ENCODE data around the gene RAC2.
"Not testable (repeated sequence)": the region's sequence is repeated elsewhere in the genome, so short reads cannot be mapped to it uniquely, and the experiment has no call there.

The RAC2 gene

GRCh38 chr22:37234736-37235711 lies 9.0 kb downstream of the RAC2 start:
- no peak for DNase-seq (ENCODE audit: low spot score)

DNA sequence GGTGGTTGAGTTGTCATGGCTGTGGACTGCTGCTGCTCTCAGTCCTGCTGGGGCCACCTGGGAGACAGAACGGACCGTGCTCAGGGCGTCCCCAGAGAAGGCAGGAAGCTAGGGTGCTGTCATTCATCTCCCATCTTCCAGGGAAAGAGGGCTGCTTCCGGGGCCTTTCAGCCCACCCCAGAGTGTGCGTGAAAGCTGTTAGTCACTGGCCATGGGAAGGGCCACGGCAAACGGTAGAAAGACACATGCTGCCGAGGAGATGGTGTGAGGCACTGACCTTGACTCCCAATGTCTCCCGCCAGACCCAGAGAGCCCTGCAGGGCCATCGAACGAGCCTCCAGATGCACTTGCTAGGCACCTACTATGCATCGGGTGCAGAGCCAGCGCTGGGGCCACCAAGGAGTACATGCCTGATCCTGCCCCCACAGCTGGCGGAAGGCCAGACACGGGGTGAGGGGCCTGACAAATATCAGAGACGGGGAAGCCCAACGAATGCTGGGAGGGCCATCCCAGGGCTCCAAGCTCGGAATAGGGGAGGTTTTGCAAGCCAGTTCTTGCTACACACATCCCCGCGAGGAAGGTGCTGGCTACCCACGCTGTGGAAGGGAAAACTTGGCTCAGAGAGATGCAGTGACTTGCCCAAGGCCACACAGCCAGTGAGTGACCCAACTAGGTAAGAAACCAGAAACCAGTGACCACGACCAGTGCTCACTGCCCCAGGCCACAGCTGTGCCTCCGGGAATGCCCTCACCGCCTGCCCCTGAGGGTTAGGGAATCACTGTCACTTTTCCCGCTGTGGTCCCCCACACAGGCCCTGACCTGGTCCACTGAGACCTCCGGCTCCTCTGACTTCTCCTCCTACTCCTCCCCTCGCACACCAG lies 10.1 kb downstream of the RAC2 start:
- no peak for DNase-seq (ENCODE audit: low spot score)

GRCh38 chr22:37233371-37233750 lies 10.7 kb downstream of the RAC2 start:
- DNase-seq (ENCODE audit: low spot score), result not testable (repeated sequence)

GRCh38 chr22:37232140-37232998 lies 11.7 kb downstream of the RAC2 start:
- DNase-seq (ENCODE audit: low spot score), result no peak

DNA sequence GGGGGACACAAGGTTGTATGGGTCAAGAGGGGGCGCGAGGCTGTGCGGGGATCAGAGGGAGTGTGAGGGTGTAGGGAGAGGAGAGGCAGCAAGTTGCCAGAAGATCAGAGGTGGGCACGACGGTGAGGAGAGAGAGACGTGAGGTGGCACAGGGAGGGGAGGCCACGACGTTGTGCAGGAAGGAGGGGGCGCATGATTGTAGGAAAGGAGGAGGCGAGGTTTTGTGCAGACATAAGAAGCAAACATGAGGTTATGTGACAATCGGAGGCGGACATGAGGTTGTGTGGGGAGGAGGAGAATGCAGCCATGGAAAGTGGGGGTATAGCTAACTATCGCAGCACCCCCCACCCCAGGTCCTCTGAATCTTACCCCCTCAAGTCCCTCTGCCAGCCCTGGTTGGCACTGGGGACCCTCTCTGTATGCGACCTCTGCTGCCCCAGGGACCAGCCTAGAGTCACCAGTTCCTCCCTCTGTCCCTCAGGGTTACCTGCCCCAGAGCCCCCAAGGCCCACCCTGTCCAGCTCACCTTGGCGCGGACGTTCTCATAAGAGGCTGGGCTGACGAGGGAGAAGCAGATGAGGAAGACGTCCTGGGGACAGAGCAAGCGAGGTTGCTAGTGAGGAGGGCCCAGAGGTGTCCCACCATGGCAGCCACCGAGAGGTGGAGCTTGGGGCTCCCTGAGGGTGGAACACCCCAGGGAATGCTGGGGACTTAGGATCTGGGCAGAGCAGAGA lies 12.5 kb downstream of the RAC2 start:
- DNase-seq (ENCODE audit: low spot score), result no peak

GRCh38 chr22:37230673-37231405 lies 13.2 kb downstream of the RAC2 start:
- no peak for DNase-seq (ENCODE audit: low spot score)

DNA sequence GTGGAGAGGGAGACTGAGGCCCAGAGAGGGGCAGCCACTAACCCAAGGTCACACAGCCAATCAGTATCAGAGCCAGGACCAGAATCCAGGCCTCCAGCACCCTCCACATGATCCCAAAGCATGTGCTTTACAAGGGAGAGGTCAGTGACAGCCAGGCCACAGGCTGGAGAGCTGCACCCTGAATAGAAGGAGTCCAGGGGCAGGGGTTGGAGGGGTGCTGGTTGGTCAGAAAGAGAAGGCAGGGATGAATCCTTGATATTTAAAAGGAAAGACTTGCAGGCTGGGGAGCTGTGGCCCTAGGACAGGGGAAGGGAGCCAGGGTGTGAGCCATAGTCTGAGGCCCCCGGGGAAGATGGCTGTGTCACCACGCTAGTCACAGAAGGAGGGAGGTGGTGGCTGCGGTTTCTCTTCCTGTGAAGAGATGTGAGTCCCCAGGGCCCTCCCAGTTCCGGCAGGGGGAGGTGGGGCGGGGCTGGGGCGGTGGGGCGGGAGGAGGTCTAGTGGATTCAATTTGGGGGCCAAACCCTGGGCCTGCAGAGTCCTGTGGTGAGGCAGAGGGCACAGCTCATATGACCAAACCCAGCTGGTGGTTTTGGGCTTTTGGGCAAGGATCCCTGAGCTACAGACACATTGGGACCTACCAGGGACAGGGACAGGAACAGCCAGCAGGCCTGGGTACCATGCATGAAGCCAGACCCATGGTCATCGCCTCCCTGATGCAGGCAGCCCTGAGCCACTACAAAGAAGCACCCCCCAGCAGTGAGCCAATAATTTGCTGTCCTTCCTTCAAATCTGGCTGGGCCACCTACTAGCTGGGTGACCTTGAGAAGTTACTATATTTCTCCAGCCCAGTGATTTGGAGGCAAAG lies 14.0 kb downstream of the RAC2 start:
- no peak for DNase-seq (ENCODE audit: low spot score)

- no peak for DNase-seq (ENCODE audit: low spot score)
These were observed 14.9 kb downstream of the RAC2 start for GRCh38 chr22:37229012-37229804.

DNA sequence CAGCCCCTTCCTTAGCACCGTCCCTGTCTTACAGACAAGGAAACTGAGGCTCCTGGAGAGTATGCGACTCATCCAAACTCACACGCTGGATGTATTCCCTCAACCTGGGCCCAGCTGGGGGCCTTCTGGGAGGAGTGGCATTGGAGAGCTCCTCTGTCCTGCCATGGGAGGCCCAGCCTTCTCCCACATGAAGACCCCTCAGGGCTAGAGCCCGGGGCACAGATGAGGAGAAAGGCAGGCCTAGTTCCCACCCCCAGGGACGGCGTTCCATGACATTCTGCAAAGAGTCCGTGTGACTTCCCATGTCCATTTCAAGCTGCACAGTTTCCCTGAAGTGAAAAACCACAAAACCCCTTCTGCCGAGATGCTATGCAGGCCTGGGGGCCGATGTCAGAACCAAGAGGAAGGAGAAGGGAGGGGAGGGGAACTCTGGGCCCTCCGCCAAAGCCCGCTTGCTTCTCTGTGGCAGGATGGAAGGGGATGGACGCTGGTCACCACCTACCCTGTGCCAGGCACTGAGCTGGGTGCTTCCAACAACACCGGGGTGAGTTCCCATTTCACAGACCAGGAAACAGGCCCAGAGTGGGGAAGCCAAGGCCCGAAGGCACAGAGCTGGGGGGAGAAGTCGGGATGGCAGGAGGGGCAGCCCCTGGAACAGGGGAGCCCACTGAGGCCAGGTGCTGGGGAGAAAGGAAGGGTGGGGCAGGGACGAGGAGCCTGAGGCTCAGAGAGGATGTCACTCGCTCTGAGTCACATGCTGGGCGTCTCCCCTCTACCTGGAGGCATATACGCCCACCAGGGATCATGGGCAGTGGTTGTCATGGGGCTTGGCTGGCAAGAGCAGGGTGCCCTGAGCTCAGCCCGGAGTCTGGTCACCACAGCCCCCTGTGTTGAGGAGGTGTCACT lies 15.7 kb downstream of the RAC2 start:
- no peak for DNase-seq (ENCODE audit: low spot score)

DNA sequence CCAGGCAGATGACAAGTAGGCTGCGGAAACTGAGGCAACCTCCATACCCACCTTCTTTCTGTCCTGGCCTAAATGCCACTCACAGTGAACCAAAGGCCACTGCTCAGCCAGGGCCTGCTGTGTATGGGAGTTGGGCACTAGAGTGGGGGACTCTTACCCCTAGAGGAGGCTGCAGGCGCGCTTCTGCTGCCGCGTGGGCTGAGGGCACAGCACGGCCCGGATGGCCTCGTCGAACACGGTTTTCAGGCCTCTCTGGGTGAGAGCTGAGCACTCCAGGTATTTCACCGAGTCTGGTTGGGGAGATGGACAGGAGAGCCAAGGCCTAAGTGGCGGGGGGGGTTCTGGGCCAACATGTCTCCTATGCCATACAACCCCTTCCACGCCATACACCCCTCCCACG lies 17.6 kb downstream of the RAC2 start:
- DNase-seq (ENCODE audit: low spot score), result no peak

DNA sequence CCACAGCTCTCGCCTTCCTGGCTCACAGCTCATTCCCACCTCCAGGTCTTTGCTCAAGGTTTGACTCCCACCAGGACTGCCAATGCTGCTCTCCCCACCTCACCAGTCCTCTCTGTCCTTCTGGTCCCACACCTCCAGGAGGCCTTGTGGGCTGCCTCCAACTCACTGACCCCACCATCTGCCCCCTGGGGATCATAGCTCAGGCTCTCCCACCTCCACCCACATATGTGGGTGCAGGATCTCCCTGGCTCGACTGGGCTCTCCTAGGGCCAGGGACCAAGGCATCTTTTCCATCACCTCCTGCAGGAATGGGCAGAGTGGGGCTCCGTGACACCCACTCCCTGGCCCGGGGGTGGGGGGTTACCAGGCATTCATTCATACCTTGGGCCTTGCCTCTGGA lies 18.0 kb downstream of the RAC2 start:
- DNase-seq (ENCODE audit: low spot score), result no peak

- no peak for DNase-seq (ENCODE audit: low spot score)
These were observed 18.6 kb downstream of the RAC2 start for GRCh38 chr22:37225481-37225880.

DNA sequence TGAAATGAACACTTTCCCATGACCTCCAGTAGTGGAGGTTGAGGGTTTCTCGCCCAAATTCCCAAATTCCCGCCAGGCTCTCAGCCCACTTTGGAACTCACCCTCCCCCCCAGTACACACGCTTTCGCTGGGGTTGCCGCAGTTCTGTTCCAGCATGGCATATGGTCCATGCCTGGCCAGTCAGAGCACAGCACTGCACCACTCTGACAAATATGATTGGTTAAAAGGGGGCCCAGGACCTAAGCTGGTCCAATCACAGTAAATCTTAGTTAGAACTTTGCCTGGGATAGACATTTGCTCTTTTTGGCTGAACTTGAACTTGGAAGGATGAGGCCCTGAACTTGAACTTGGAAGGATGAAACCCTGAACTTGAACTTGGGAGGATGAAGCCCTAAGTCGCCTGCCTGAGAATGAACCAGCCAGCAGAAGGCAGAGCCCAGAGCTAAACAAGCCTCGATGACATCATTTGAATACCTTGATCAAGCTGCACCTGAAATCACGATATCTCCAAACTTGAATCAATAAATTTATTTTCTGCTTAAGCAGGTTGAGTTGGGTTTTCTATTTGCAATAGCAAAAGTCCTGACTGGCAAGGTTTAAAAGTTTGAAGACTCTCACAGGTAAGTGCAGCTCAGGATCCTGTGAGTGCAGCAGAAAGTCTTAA lies 19.2 kb downstream of the RAC2 start:
- DNase-seq (ENCODE audit: low spot score), result no peak

- DNase-seq (ENCODE audit: low spot score), result no peak
These were observed 20.0 kb downstream of the RAC2 start for GRCh38 chr22:37223965-37224551.

GRCh38 chr22:37222440-37222971 lies 21.6 kb downstream of the RAC2 start:
- no peak for DNase-seq (ENCODE audit: low spot score)
